Measurements from ENCODE around the gene SYNE1.

The SYNE1 gene

DNA sequence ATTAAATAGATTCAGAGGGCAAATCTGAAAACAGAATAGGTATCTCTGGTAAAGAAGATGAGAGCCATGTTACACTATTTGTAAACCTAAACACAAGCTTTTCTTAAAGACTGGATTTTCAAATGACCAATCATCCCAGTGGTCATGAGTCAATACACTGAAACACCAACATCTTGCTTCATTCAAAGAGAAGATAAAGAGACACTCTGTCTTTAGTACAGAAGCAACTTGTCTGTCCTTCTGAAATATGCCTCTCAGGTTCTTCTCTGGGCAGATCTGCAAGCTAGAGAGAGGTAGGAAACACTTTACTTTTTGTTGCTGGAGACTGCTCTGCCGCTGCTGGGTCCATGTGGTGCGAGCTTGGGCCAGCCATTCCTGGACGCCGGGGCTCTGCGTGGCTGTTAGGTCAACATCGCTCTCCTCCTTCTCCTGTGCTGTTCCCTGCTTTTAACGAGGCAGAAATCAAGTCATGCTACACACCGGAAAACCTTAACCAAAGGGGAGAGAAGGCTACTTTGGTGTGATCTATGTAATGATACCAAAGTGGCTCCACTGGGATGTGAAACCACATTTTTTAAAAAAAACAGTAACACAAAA, 368.2 kb downstream of the SYNE1 start:
- DNase-seq: no peak

DNA sequence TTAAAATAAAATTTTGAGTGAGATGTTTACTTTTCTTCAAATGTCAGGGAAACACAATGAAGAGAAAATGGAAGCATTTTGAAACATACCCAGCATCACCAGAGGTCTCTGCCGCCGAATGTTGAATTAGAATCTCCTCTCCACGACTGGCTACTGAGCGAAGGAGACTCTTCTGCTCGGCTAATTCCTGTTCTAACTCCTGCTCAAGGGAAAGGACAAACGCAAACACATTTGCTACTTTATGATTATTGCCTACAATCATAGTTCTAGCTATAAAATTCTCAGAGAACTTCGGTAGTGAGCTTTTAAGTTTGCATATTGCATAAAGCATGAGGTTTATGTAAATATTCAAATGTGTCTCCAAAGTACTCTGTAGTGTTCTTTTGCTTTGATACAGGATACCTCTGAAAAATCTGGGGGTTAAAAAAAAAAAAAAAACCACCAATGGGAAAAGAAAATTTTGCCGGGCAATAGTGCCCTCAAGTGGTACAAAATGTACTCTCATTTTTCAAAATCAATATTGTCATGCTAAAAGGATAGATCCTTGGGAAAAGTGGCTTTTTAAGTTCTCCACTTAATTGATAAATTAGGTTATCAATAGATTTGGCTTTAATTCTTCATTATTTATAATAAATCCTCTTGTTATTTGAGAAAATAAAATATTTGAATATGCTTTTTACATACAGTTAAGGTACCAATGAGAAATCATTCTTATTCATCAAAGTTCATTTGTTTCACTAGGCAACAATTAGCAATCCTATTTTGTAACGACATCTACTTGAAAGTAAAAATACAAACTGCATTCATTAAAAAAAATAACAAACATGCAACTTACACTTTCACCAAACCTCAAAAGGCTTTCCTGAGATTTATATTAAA, 369.0 kb downstream of the SYNE1 start:
- DNase-seq: no peak

DNA sequence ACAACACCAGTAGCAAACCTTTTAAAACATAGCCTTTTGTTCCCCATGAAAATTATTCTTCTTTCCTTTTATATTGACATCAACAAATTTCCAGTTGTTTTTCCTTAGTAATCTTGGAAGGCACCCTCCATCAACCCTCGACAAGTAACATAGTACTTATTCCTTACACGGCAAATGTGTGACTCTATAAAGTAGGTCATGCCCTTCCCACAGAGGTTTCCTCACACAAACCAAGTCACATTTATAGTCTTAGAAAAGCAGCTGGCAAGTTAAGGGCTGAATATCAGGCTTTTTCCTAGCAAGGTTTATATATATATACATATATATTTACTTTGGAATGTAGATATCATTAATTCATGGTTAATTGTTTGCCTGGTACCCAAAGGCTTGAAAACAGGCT, 371.5 kb downstream of the SYNE1 start:
- DNase-seq: no peak

GRCh38 chr6:152263582-152263981, 373.6 kb downstream of the SYNE1 start:
- DNase-seq: no peak

DNA sequence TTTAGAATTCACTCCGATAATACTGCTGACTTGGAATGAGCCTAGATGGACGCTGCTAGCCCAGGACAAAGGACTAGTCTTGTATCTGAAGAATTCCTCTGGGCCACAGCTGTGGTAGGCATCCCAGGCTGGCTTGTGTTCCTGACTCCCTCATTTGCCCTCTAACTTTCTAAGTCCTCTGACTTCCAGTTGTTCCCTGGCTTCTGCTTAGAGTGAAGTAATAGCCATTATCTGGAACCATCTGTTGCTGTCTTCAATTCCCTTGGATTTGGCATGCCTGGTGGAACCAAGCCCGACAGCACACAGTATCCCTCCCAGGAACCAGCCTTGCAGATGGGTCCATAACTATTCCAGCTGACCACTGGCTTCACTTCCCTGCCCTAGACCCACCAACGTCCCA, 376.0 kb downstream of the SYNE1 start:
- DNase-seq: no peak

DNA sequence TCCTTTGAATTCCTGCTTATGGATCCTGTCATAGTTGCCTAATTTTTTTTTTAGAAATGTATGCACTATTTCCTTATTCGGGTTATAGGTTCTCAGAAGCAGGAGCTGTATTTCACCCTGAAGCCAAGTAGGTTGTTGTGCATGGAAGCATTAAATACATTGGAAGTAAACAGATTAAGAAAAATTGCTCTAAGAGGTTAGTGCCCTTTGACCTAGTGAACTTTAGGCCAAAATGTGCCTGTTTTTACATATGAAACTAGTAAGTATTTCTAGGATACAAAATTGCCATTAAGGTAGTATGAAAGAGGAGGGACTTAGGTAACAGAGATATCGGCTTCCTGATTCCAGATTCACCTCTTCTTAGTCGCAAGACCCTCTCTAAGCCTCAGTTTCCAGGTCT, 377.9 kb downstream of the SYNE1 start:
- no peak for DNase-seq

GRCh38 chr6:152257581-152257980, 379.6 kb downstream of the SYNE1 start:
- DNase-seq: no peak

DNA sequence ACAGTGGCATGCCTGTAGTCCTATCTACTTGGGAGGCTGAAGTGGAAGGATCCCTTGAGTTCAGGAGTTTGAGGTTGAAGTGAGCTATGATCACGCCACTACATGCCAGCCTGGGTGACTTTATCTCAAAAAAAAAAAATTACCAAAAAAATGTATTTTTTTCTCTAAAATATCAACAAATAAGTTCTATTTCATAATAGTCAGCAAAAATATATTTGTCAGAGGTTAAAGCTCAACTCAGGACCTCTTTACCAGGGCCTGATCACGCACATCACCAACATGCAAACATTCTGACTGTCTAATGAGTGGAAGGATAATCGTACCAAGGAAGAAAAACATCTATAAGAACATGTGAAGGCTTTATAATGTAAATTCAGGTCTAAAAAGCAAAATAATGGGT, 387.0 kb downstream of the SYNE1 start:
- no peak for DNase-seq

DNA sequence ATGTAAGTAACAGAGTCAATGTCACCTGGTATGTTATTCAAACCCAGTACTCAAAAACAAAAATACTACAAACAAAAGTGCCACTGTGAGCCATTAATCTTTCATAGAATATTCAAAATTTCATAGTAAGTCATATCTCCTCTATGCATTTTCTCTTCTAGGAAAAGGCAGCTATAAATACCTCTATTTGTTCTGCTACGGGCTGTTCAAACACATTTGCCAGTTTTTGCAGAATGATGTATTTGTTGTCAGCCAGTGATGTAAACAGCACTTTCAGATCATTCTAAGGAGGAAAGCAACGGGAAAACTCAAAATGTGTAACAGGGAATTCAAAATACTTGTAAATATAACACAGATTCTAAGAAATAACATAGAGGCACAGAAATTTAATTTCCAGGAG, 388.2 kb downstream of the SYNE1 start:
- no peak for DNase-seq

DNA sequence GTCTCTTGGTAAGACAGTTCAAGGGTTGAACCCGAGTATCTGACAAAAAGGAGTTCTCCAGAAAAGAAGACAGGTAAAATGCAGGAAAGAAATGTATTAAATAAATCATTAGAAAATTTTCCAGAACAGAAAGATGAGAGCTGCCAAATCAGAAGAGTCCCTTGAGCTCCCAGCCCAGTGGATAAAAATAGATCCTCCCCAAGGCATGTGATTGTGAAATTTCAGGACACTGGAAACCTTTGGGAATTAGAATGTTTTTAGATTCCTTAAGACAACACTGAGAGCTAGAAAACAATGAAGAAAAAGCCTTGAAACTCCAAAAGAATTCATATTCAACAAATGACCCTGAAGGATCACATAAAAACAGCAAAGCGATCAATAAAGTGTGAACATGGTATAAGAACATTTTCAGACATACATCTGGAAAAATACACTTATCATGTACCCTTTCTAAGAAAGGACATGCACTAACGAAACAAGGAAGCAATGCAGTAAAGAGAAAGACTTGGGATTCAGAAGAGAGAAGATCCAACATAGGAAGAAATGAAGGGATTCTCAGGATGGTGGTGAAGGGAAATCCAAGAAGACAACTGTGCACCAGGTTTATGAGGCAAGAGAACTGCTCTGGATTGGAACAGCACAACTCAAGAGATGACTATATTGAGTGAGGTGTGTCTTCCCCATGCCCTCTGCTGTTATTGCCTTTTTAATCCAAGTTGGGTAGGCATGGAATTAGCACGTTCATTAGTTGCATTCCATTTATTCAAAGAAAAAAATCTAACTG, 390.4 kb downstream of the SYNE1 start:
- DNase-seq: no peak

DNA sequence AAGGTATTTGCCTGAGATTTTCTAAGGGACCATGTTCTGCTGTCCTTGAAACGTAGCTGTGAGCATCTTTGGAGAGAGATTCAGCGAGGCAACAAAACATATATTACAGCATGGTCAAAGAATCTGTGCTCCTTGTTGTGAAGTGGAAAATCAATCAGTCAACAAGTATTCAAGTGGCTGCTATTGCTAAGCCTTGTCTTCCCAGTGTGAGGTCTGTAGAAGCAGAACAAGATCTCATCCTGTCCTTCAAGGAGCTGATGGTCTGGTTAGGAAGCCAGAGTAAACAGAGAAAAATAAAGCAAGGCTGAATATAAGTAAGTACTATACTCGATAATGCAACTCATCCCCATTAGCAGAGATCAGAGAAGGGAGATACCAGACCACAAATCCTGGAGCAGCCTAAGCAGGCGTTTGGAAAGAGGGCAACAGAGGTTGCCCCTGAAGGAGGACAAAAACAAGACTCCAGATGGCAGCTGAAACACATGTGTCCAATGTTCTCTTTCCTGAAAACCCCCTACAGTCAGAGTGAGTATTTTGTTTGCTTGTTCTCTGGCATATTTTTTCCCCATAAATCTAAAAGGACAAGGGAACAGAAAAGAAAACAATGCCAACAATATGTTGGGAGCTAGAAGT, 392.0 kb downstream of the SYNE1 start:
- DNase-seq: no peak

- DNase-seq: no peak
Observed at GRCh38 chr6:152241013-152241766, 396.0 kb downstream of the SYNE1 start.

GRCh38 chr6:152240436-152240835, 396.7 kb downstream of the SYNE1 start:
- DNase-seq: no peak

DNA sequence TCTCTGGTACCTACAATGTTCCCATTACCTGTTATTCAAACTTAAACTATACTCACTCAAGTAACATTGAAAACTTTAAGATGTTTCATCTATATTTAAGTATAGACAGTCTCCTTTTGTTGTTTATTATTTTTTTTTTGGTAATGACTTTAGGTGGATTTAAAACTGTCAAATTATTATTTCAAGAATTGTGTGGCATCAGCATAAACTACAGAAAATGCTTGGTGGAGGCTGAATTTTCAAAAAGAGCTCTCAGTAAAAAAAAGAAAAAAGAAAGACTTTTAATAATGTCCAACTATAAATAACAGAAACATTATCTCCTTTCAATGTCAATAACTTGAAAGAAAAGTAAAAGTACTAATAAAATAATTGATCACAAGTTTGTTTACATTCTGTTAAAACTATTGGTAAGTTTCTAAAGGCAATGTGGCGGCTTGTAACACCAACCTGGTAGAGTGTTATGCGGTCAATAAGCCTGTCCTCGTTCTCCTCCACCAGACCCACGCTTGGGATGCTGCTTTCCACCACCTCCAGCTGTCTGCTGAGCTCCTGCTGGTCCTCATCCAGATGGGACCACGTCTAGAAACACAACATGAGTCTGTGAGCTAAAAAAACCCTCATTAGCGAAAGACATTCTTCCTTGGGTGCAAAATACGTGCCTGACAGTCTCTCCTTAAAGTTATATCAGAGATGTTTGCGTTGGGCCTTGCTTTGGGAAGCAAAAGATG, 400.6 kb downstream of the SYNE1 start:
- no peak for DNase-seq

DNA sequence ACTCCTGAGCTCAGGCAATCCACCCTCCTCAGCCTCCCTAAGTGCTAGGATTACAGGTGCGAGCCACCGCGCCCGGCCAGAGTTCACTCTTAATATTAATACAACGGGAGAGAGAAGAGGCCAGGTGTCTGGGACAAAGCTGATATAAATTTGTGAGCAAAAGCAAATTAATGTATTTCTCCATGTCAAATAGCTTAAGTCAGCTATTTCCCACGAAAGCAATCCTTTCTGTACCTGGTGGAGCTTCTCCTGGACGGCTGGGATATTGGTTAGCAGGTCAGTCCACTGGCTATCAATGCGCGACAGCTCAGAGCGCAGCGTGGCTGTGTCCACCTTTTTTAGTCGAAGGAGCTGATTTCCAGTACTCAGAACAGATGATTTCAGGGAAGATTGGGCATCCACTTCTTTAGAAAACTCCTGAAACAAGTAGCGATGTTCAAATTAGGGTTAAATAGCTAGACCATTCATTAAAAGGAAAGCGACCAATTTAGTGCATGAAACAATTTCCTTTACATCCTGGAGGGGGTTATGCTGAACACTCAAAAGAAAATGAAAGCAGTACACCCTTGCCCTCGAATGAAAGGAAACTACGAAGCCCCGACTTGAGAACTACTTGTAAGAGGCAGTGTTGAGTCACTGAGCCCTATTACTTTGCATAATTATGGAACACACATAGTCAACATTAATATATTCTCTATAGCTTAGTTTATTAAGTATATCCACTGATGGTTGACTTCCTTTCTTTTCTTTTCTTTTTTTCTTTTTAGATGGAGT, 403.4 kb downstream of the SYNE1 start:
- DNase-seq: no peak

DNA sequence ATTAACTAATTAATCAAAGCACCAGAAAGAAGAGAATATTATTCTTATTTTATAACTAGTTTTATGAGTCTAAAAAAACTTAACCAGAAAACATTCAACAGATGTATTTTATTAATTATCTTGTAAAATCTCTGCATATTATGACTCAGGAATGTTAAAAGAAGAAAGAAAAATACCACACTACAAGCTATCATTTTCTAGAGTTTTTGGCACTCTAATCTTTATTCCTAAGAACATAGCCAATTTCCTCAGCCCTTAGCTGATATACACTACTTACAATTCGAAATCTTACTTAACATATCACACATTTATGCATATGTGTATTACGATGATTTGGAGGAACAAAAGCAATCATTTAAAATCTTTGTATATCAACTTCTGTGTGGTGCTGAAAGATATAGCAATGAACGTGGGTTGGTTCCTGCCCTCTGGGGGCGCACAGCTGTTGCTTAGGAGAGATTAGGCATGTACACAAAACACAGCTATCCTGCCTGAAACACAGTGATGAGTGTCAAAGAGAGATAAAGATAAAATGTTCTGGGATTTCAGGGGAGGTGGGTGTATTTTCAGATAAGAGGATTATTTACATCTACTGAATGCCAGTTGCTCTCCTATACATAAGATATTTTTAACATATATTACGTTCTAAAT, 404.5 kb downstream of the SYNE1 start:
- DNase-seq: no peak

- no peak for DNase-seq
Observed at GRCh38 chr6:152229330-152229729, 407.8 kb downstream of the SYNE1 start.

GRCh38 chr6:152226119-152226518, 411.0 kb downstream of the SYNE1 start:
- DNase-seq: no peak

DNA sequence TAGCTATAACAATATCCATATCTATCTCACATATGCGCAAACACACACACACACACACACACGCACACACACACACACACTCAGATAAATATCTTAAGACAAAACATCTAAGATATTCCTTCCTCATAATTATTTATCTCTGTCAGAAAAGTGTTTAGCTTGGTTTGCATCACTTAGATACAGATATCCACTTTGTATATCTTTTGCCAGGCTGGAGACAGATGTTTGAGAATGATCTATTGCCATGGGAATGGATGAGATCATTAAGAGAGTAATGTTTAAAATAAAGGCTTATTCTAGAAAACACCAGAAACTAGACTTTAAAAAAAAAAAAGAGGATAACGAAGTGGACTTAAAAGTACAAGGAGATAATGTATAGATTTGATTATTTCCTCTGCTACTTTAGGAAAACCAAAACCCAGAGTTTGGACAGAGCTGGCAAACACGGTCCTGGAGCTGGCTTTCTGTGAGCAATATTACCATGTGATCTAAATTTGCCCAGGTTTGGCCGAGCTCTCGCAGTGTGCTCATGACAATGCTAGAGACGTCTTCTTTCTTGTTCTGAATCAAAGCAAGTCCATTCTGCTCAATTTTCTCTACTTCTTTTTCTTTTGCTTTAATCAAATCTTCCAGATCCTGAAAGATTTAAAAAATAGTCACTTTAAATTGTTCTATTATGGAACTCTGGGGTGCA, 411.8 kb downstream of the SYNE1 start:
- no peak for DNase-seq

- DNase-seq: no peak
Observed at GRCh38 chr6:152223636-152224035, 413.5 kb downstream of the SYNE1 start.

Data from amniotic stem cell (primary cell).